Transverse colon (tissue), 3 donors: ENCODE results near the gene UNC13C.

Experiments used
- POLR2A ChIP-seq: fragments of 450-650 bp; IDR thresholded peaks from one replicate; pipeline ENCODE4 v1.6.1; 2016; ENCODE audit warnings: antibody characterized with exemption, mild to moderate bottlenecking, moderate library complexity
- TF ChIP-seq, protein P1 (sequence below), 5 experiments: fragments of 200-600 bp in 3 of 5; fragments of 450-650 bp in 2 of 5; sonication (generic) in 3 of 5; IDR thresholded peaks; 1 replicate in 2 of 5; 2 replicates in 3 of 5; pipeline ENCODE4 v1.5.1; 2016 to 2017; ENCODE audit warnings: antibody characterized with exemption in 5 of 5, inconsistent platforms in 3 of 5, mild to moderate bottlenecking in 2 of 5, moderate library complexity in 1 of 5

DNA sequence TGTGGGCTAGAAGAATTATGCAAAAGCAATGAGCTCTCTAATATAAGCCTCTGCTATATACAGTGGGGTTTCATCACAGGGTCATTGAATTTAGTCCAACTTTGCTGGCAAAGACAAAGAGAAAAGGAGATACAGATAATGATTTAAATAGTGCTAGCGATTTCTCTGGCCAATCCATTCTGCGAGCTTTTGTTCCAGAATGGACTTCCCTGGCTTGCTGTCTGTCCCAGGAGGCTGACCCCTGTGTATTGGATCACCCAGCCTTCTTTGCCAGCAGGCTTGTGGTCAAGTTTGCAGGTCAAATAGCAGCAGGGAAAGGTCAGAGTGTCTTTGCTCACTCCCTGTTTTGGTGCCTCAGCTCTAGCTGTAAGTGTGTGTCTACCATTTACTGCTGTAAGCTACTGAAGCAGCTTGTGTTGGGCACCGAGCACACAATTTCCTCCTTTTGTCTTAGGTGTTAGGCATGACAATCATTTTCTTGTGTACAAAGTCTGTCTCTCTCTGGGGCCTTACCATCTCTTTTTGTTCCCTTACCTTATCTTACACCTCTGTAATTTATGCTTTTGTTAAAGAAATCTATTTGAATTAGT, 55.7 kb downstream of the UNC13C start:
- TF ChIP-seq, protein P1, sequence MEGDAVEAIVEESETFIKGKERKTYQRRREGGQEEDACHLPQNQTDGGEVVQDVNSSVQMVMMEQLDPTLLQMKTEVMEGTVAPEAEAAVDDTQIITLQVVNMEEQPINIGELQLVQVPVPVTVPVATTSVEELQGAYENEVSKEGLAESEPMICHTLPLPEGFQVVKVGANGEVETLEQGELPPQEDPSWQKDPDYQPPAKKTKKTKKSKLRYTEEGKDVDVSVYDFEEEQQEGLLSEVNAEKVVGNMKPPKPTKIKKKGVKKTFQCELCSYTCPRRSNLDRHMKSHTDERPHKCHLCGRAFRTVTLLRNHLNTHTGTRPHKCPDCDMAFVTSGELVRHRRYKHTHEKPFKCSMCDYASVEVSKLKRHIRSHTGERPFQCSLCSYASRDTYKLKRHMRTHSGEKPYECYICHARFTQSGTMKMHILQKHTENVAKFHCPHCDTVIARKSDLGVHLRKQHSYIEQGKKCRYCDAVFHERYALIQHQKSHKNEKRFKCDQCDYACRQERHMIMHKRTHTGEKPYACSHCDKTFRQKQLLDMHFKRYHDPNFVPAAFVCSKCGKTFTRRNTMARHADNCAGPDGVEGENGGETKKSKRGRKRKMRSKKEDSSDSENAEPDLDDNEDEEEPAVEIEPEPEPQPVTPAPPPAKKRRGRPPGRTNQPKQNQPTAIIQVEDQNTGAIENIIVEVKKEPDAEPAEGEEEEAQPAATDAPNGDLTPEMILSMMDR (IDR thresholded peaks at IDR 0.05) = no peak
- no peak for TF ChIP-seq POLR2A
